Jurkat, Clone E6-1 (cell line): ENCODE data around the gene TMEM187.
"Not testable (repeated sequence)": the region's sequence is repeated elsewhere in the genome, so short reads cannot be mapped to it uniquely, and the experiment has no call there.

Experiments used
- DNase-seq: peaks from one replicate; pipeline ENCODE4 v3.0.0-alpha.2; 2011; ENCODE audit warnings: low read depth, low spot score
- H3K4me3 ChIP-seq: 2 replicates; pipeline ENCODE4 v1.5.1; 2011; ENCODE audit warnings: mild to moderate bottlenecking, low read length, control low read depth, moderate library complexity

The TMEM187 gene

DNA sequence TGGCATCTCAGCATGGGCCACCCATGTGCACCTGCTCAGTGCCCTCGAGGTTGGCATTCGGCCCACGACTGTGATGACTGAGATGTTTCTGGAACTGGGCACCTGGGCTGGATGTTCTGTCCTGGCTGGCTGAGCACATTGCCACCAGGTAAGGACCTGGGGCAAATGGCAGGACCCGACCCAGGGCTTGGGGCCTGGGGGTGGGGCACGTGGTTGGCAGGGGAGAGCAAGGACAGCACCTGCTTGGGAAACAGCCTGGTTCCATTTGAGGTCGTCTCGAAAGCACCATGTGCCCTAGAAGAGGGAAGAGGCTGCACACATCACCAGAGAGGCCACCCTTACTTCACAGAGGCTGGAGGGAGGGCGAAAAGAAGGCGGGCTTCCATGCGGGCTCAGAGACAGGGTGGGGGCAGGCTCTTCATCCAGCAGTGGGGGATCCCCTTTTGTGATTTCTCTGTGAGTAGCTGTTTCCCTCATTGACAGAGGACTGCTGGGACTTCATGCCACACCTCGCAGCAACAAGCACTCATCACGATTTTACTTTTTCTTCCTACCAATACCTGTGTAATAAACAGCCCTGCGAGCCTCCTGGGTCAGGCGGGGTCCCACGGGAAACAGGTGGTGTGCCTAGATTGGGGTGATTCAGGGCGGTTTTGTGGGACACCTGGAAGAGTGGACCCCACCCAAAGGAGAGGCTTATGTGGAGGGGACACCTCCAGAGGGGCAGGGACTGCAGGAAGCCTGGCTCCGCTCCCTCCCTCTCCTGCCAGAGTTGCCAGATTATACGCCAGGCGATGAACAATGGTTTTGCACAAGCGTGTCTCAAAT lies 12.0 kb downstream of the TMEM187 start:
- no peak for DNase-seq
- H3K4me3 ChIP-seq = peak overlapping the region; percentile 51

- no peak for DNase-seq
- H3K4me3 ChIP-seq = no peak overlapping the region
These were observed 15.9 kb downstream of the TMEM187 start for GRCh38 chrX:153988493-153988892.

GRCh38 chrX:153989973-153990655 lies 17.6 kb downstream of the TMEM187 start:
- no peak overlapping the region for H3K4me3 ChIP-seq
- peak; percentile 38 for DNase-seq

DNA sequence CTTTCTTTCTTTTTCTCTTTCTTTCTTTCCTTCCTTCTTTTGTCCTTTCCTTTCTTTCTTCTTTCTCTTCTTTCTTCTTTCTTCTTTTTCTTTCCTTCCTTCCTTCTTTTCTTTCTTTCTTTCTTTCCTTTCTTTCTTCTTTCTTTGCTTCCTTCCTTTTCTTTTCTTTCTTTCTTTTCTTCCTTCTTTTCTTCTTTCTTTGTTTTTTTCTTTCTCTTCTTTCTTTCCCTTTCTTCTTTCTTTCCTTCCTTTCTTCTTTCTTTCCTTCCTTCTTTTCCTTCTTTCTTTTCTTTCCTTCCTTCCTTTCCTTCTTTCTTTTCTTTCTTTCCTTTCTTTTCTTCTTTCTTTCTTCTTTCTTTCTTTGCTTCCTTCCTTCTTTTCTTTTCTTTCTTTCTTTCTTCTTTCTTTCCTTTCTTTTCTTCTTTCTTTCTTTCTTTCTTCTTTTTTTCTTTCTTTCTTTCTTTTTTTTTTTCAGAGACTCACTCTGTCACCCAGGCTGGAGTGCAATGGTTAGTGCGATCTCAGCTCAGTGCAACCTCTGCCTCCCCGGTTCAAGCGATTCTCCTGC lies 18.5 kb downstream of the TMEM187 start:
- H3K4me3 ChIP-seq = no peak overlapping the region
- no peak for DNase-seq

GRCh38 chrX:153992180-153992579 lies 19.6 kb downstream of the TMEM187 start:
- H3K4me3 ChIP-seq = no peak overlapping the region
- no peak for DNase-seq

GRCh38 chrX:153993079-153993478 lies 20.5 kb downstream of the TMEM187 start:
- no peak overlapping the region for H3K4me3 ChIP-seq
- DNase-seq = no peak

GRCh38 chrX:153993978-153994377 lies 21.4 kb downstream of the TMEM187 start:
- DNase-seq = no peak
- no peak overlapping the region for H3K4me3 ChIP-seq

GRCh38 chrX:153994398-153994797 lies 21.8 kb downstream of the TMEM187 start:
- not testable (repeated sequence) for DNase-seq

GRCh38 chrX:153995504-153995903 lies 22.9 kb downstream of the TMEM187 start:
- H3K4me3 ChIP-seq = no peak overlapping the region
- no peak for DNase-seq

More at GRCh38 chrX:153994398-153994797, 21.8 kb downstream of the TMEM187 start:
- H3K4me3 ChIP-seq = not testable (repeated sequence)

- no peak overlapping the region for H3K4me3 ChIP-seq
- no peak for DNase-seq
These were observed 26.9 kb downstream of the TMEM187 start for GRCh38 chrX:153999359-154000037.

GRCh38 chrX:154000051-154000450 lies 27.5 kb downstream of the TMEM187 start:
- H3K4me3 ChIP-seq = no peak overlapping the region
- no peak for DNase-seq

DNA sequence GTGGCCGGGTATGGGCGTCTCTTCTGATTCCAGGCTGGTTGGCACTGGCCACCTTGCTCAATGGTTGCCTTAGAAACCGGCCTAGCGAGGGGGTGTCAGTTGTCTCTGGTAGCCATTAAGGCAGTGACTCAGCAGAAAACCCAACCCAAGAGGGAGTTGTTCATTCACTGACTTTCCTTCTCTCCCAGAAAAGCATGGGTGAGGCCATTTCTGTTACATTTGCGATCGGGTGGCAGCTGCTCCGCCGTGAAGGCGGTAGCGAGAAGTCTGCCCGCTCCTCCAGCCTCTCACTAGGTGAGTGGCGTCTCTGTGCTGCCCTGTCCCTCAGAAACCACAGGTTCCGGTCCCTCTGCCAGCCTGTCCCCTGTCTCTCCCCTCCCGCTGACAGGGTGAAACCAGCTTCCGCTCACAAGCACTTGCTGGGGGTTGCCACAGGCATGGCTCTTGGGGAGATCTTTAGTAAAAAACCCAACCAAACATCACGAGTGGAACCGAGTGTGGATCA lies 29.7 kb downstream of the TMEM187 start:
- peak overlapping the region; percentile 27 for H3K4me3 ChIP-seq
- DNase-seq = peak; percentile 70

DNA sequence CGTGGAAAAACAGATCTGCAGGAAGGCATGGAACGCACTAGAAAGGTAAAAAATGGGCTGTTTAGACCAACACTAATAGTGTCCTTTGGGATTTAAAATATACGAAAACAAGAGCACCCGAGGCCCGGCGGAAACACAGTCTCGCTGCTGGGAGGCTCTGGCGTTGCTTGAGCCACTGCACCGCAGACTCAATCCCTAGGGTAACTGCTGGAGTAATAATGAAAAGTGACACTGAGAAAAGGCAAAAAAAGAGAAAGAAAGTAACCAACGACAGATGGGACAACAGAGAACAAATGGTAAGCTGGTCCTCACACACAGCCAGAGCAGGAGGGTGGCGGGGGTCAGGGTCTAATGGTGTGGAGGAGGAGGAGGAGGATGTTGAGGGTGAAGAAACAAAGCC lies 31.8 kb downstream of the TMEM187 start:
- H3K4me3 ChIP-seq = no peak overlapping the region
- DNase-seq = no peak

GRCh38 chrX:154006947-154007346 lies 34.4 kb downstream of the TMEM187 start:
- no peak overlapping the region for H3K4me3 ChIP-seq
- DNase-seq = no peak

GRCh38 chrX:154008521-154008920 lies 36.0 kb downstream of the TMEM187 start:
- DNase-seq = no peak
- H3K4me3 ChIP-seq = no peak overlapping the region

DNA sequence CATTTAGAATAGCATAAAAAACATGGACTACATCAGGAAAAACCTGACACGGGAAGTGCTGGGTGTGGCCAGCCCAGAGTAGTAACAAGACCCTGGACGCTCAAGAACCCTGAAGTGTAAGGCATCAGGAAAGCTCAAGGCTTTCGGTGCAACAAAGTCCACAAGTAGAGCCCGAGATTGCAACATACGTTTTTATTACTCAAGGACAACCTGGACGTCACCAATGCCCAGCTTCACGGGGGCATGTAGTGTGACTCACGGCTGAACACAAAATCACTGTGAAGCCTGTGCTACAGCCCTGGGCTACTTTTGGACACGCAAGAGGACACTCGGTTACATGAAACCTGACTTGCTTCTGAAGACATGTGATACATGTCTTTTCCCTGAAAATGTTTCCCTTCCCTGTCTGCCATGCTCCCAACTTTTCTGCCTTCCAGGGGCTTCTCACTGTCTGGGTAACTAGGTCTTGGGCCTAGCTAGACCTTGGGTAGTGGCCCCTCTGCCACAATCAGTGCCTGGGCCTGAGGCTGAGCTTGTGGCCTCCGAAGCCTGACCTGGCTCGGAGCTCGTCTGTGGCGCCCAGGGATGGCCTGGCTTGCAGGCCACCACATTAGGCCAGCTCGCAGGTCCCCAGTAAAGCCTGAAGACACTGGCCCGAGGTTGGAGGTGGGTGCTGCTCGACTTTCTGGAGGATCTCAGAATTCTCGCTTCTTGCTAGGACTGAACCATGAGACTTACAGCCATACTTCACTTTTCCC lies 38.0 kb downstream of the TMEM187 start:
- no peak overlapping the region for H3K4me3 ChIP-seq
- no peak for DNase-seq

- no peak for DNase-seq
- H3K4me3 ChIP-seq = no peak overlapping the region
These were observed 39.1 kb downstream of the TMEM187 start for GRCh38 chrX:154011376-154012335.
